Mammary epithelial cell (primary cell): ENCODE results near the gene TSKS.

Experiments
- EZH2 ChIP-seq: IDR thresholded peaks from 2 replicates; pipeline ENCODE4 v1.6.1; 2012; ENCODE audit warnings: low read length, inconsistent platforms, borderline replicate concordance
- TF ChIP-seq, protein P1 (sequence below), 2 donors: IDR thresholded peaks in 1 of 2; conservative IDR thresholded peaks in 1 of 2; 2 replicates each; pipeline ENCODE4 v1.5.1; 2011 to 2012; ENCODE audit warnings: inconsistent platforms in 2 of 2, low read length in 2 of 2, mild to moderate bottlenecking in 2 of 2, control low read depth in 1 of 2, low read depth in 1 of 2; ENCODE audit not compliant: insufficient read depth in 1 of 2; ENCODE audit errors: extremely low read depth in 1 of 2

DNA sequence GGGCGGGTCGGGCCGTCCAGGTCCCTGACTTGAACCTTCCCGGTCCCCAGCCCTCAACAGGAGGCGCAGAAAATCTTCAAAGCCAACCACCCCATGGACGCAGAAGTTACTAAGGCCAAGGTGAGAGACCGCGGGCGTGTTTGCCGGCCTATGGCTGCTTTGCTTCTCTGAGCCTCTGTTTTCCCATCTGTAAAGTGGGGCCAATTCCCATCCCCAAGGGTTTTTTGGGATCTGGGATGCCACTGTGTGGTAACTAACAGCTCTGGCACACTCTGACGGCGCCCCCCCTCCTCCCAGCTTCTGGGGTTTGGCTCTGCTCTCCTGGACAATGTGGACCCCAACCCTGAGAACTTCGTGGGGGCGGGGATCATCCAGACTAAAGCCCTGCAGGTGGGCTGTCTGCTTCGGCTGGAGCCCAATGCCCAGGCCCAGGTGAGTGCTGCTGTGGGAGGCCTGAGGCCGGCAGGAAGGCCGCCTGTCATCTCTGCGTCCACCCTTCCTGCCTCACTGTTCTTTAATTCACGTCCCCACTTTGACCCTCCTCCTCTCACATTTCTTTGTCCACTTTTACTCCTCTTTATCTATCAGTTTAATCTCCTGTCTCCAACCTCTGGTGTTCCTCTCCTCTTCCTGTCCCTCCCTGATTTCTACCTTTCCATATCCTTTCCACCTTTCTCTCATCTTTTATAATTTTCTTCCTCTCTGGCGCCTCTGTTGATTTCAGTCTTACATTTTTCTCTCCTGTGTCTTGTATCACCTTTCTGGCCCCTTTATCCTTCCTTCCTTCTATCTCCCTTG is 42.9 kb upstream of the TSKS start:
- no peak for TF ChIP-seq EZH2
- TF ChIP-seq, protein P1, sequence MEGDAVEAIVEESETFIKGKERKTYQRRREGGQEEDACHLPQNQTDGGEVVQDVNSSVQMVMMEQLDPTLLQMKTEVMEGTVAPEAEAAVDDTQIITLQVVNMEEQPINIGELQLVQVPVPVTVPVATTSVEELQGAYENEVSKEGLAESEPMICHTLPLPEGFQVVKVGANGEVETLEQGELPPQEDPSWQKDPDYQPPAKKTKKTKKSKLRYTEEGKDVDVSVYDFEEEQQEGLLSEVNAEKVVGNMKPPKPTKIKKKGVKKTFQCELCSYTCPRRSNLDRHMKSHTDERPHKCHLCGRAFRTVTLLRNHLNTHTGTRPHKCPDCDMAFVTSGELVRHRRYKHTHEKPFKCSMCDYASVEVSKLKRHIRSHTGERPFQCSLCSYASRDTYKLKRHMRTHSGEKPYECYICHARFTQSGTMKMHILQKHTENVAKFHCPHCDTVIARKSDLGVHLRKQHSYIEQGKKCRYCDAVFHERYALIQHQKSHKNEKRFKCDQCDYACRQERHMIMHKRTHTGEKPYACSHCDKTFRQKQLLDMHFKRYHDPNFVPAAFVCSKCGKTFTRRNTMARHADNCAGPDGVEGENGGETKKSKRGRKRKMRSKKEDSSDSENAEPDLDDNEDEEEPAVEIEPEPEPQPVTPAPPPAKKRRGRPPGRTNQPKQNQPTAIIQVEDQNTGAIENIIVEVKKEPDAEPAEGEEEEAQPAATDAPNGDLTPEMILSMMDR (conservative IDR thresholded peaks at IDR 0.05 in 1 of 2, IDR thresholded peaks at IDR 0.05 in 1 of 2; ENCODE audit: extremely low read depth in 1 of 2, insufficient read depth in 1 of 2, low read depth in 1 of 2, low read length in 2 of 2) = no peak
